Prostate gland (tissue), 2 donors: ENCODE data around the gene JADE3.

Experiments
- CTCF ChIP-seq, 4 experiments: fragments of 200-600 bp in 2 of 4; fragments of 450-650 bp in 2 of 4; sonication (generic) in 2 of 4; IDR thresholded peaks; 1 replicate in 3 of 4; 2 replicates in 1 of 4; pipeline ENCODE4 v1.5.1; 2016 to 2019; ENCODE audit warnings: antibody characterized with exemption in 4 of 4, mild to moderate bottlenecking in 2 of 4, moderate library complexity in 2 of 4
- POLR2A ChIP-seq: fragments of 450-650 bp; IDR thresholded peaks from one replicate; pipeline ENCODE4 v1.6.1; 2016; ENCODE audit warnings: antibody characterized with exemption, mild to moderate bottlenecking

DNA sequence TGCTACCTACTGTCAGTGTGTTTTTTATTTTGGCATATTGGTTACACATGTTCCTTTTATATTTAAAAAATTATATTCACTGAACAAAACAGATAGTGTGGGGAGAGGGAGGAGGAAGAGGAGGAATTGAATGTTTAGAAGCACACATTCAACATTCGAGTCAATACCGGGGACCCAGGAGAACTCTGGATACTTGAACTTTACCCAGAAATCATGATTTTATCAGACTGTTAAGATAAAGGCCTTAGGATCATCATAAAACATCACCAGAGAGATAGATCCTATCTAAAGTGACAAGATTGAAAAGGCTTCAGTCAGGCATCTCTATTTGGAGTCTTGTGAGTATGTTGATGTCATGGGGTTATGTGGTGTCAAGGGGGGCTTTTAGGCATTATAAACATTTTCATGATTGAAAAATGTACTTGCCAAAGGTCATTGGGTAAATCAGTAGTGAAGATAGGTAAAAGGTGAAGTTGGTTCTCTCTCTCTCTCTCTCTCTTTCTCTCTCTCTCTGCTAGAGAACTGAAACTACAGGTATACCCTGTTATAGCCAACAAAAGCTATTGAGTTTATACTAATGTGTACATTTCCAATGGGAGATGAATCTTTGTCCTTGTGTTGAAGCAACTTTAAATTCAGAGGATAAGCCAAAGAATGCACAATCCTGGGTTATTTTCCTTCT lies 149.2 kb downstream of the JADE3 start:
- TF ChIP-seq POLR2A (no peak), CTCF (IDR thresholded peaks at IDR 0.05) (no peak)
